ENCODE data around the gene PUSL1. TPM values are rescaled to one million over a fixed set of nuclear protein-coding genes. Genes with fewer than 3 reads are reported as not detected.

PUSL1 gene
- polyA plus RNA-seq, 1 donor (not counting 4 experiments of a cell fraction or from before 2014, with no cell fraction given), result 11.4 TPM

- Histone ChIP-seq H3K79me2 (ENCODE audit: control insufficient read depth, insufficient read depth, low read length) (peaks cover 10% of the 10 kb centered on the region), H3K4me3 (ENCODE audit: control insufficient read depth in 2 of 3, extremely low read depth in 1 of 3, insufficient read depth in 2 of 3, low read depth in 1 of 3, low read length in 3 of 3) (no peak overlapping the region), H3K36me3 (ENCODE audit: control insufficient read depth in 2 of 2, extremely low read depth in 1 of 2, insufficient read depth in 2 of 2, low read length in 2 of 2) (peaks cover 42 to 49% of the 10 kb centered on the region in 2 experiments), H3K27ac (ENCODE audit: control insufficient read depth, insufficient read depth, low read length) (peak overlapping the region; percentile 10), H4K20me1 (ENCODE audit: control insufficient read depth, extremely low read depth, insufficient read depth, low read length) (peaks cover 16% of the 10 kb centered on the region), H3K4me2 (ENCODE audit: control insufficient read depth, extremely low read depth, insufficient read depth, low read depth, low read length) (no peak overlapping the region), H3K4me1 (ENCODE audit: control insufficient read depth, extremely low read depth, insufficient read depth, low read length) (peaks cover 11% of the 10 kb centered on the region), H2AFZ (ENCODE audit: control insufficient read depth, low read length) (no peak overlapping the region), H3K9me1 (ENCODE audit: control insufficient read depth, extremely low read depth, insufficient read depth, low read length) (no peaks in the 10 kb centered on the region), H3K9ac (ENCODE audit: control insufficient read depth, extremely low read depth, insufficient read depth, low read length) (no peak overlapping the region), H3K27me3 (ENCODE audit: control insufficient read depth, extremely low read depth, insufficient read depth, low read length) (no peaks in the 10 kb centered on the region), H3K9me3 (ENCODE audit: control insufficient read depth, low read depth, low read length) (no peaks in the 10 kb centered on the region)
- FAIRE-seq, result no peak
- TF ChIP-seq CTCF (optimal IDR thresholded peaks at IDR 0.05 in 1 of 3, IDR thresholded peaks at IDR 0.05 in 1 of 3, conservative IDR thresholded peaks at IDR 0.05 in 1 of 3; ENCODE audit: extremely low read depth in 1 of 3, insufficient read depth in 2 of 3, low read length in 3 of 3) (no peak), EZH2 (IDR thresholded peaks at IDR 0.05; ENCODE audit: low read length) (no peak)
- dilution Hi-C loops (cut with MboI; ENCODE audit: extremely low pct_ligation_motif_present, low sequenced_read_pairs), result no loop called here
- no peak for DNase-seq (ENCODE audit: low read depth, low spot score)
These were observed 48.9 kb upstream of the PUSL1 start for GRCh38 chr1:1259540-1259939.

- Histone ChIP-seq H3K4me1 (ENCODE audit: control insufficient read depth, extremely low read depth, insufficient read depth, low read length) (peaks cover 15% of the 10 kb centered on the region), H3K4me2 (ENCODE audit: control insufficient read depth, extremely low read depth, insufficient read depth, low read depth, low read length) (no peak overlapping the region), H3K9me3 (ENCODE audit: control insufficient read depth, low read depth, low read length) (no peaks in the 10 kb centered on the region), H3K27ac (ENCODE audit: control insufficient read depth, insufficient read depth, low read length) (no peak overlapping the region), H2AFZ (ENCODE audit: control insufficient read depth, low read length) (no peak overlapping the region), H3K9ac (ENCODE audit: control insufficient read depth, extremely low read depth, insufficient read depth, low read length) (no peak overlapping the region), H4K20me1 (ENCODE audit: control insufficient read depth, extremely low read depth, insufficient read depth, low read length) (peaks cover 19% of the 10 kb centered on the region), H3K4me3 (ENCODE audit: control insufficient read depth in 2 of 3, extremely low read depth in 1 of 3, insufficient read depth in 2 of 3, low read depth in 1 of 3, low read length in 3 of 3) (no peak overlapping the region), H3K9me1 (ENCODE audit: control insufficient read depth, extremely low read depth, insufficient read depth, low read length) (no peaks in the 10 kb centered on the region), H3K27me3 (ENCODE audit: control insufficient read depth, extremely low read depth, insufficient read depth, low read length) (no peaks in the 10 kb centered on the region), H3K79me2 (ENCODE audit: control insufficient read depth, insufficient read depth, low read length) (peaks cover 10% of the 10 kb centered on the region), H3K36me3 (ENCODE audit: control insufficient read depth in 2 of 2, extremely low read depth in 1 of 2, insufficient read depth in 2 of 2, low read length in 2 of 2) (peaks cover 42 to 48% of the 10 kb centered on the region in 2 experiments)
- no peak for TF ChIP-seq CTCF (optimal IDR thresholded peaks at IDR 0.05 in 1 of 3, IDR thresholded peaks at IDR 0.05 in 1 of 3, conservative IDR thresholded peaks at IDR 0.05 in 1 of 3; ENCODE audit: extremely low read depth in 1 of 3, insufficient read depth in 2 of 3, low read length in 3 of 3)
- no peak for TF ChIP-seq EZH2 (IDR thresholded peaks at IDR 0.05; ENCODE audit: low read length)
- no peak for DNase-seq (ENCODE audit: low read depth, low spot score)
- dilution Hi-C loops (cut with MboI; ENCODE audit: extremely low pct_ligation_motif_present, low sequenced_read_pairs), result no loop called here
- no peak for FAIRE-seq
These were observed 48.3 kb upstream of the PUSL1 start for GRCh38 chr1:1259951-1260600.

Data from keratinocyte (primary cell).